CD14-positive monocyte (primary cell): Measurements from ENCODE around the gene RNF130. TPM values are rescaled to one million over a fixed set of nuclear protein-coding genes. Genes with fewer than 3 reads are reported as not detected.
A peak's percentile ranks its signal among the peaks of the same experiment; 100 is the strongest.

ENCODE experiments used
- DNase-seq, 3 donors: peaks; one replicate each; pipeline ENCODE4 v3.0.0-alpha.2; 2011 to 2022
- H2AFZ ChIP-seq: 2 replicates; pipeline ENCODE4 v1.6.0; 2012; ENCODE audit warnings: mild to moderate bottlenecking, low read depth, low read length, inconsistent platforms; ENCODE audit not compliant: insufficient read depth, poor library complexity, severe bottlenecking
- H3K27ac ChIP-seq, 2 donors: 1 replicate in 1 of 2; 2 replicates in 1 of 2; pipeline ENCODE4 v1.5.1; 2012 to 2013; ENCODE audit warnings: low read length in 2 of 2, control low read depth in 1 of 2, inconsistent platforms in 1 of 2, low read depth in 1 of 2, mild to moderate bottlenecking in 1 of 2
- H3K27me3 ChIP-seq, 2 donors: one replicate each; pipeline versions ENCODE4 v1.6.0 to v1.6.1; 2011 to 2013; ENCODE audit warnings: low read length in 2 of 2; ENCODE audit not compliant: control insufficient read depth in 2 of 2, insufficient read depth in 2 of 2
- H3K36me3 ChIP-seq, 2 donors: replicated peaks in 1 of 2; 1 replicate in 1 of 2; 2 replicates in 1 of 2; pipeline versions ENCODE4 v1.5.1 to v1.6.1; 2012 to 2013; ENCODE audit warnings: low read length in 2 of 2, control low read depth in 1 of 2, inconsistent platforms in 1 of 2, mild to moderate bottlenecking in 1 of 2; ENCODE audit not compliant: insufficient read depth in 2 of 2, control insufficient read depth in 1 of 2
- H3K4me1 ChIP-seq, 2 donors: 1 replicate in 1 of 2; 2 replicates in 1 of 2; pipeline versions ENCODE4 v1.5.1 to v1.6.1; 2012 to 2013; ENCODE audit warnings: low read length in 2 of 2, control low read depth in 1 of 2, inconsistent platforms in 1 of 2, mild to moderate bottlenecking in 1 of 2, moderate library complexity in 1 of 2; ENCODE audit not compliant: insufficient read depth in 2 of 2, control insufficient read depth in 1 of 2
- H3K4me2 ChIP-seq: replicated peaks from 2 replicates; pipeline ENCODE3; 2012; ENCODE audit warnings: low read length, moderate library complexity, mild to moderate bottlenecking; ENCODE audit not compliant: poor library complexity, severe bottlenecking; ENCODE audit errors: extremely low read depth
- H3K4me3 ChIP-seq, 3 experiments: fragments of 200-600 bp in 1 of 3; sonication (generic) in 1 of 3; replicated peaks in 1 of 3; 1 replicate in 2 of 3; 2 replicates in 1 of 3; pipeline ENCODE4 v1.5.1; 2011 to 2013; ENCODE audit warnings: low read length in 3 of 3, mild to moderate bottlenecking in 3 of 3, control low read depth in 2 of 3, low read depth in 2 of 3, inconsistent platforms in 1 of 3, moderate library complexity in 1 of 3
- H3K79me2 ChIP-seq: 2 replicates; pipeline ENCODE4 v1.6.0; 2012; ENCODE audit warnings: mild to moderate bottlenecking, control low read depth, inconsistent platforms, low read length, moderate library complexity; ENCODE audit not compliant: insufficient read depth
- H3K9ac ChIP-seq: 2 replicates; pipeline ENCODE4 v1.6.0; 2017; ENCODE audit warnings: low read length, mild to moderate bottlenecking; ENCODE audit not compliant: insufficient read depth, poor library complexity, severe bottlenecking
- H3K9me3 ChIP-seq, 2 donors: replicated peaks in 1 of 2; 1 replicate in 1 of 2; 2 replicates in 1 of 2; pipeline versions ENCODE4 v1.5.1 to v1.6.1; 2012 to 2013; ENCODE audit warnings: low read length in 2 of 2, control low read depth in 1 of 2; ENCODE audit not compliant: control insufficient read depth in 1 of 2, insufficient read depth in 1 of 2
- H4K20me1 ChIP-seq: 2 replicates; pipeline ENCODE4 v1.6.0; 2012; ENCODE audit warnings: mild to moderate bottlenecking, low read length, control low read depth, moderate library complexity; ENCODE audit not compliant: insufficient read depth
- H3K27ac Mint-ChIP-seq, 7 donors: one replicate each; pipeline ENCODE4 v1.8.0; 2020; ENCODE audit warnings: mild to moderate bottlenecking in 7 of 7, mixed read lengths in 7 of 7, moderate library complexity in 6 of 7, inconsistent platforms in 2 of 7
- H3K27me3 Mint-ChIP-seq, 3 donors: one replicate each; pipeline ENCODE4 v1.8.0; 2021 to 2022; ENCODE audit warnings: low read depth in 3 of 3, mild to moderate bottlenecking in 3 of 3, mixed read lengths in 3 of 3, moderate library complexity in 3 of 3, inconsistent platforms in 1 of 3
- H3K36me3 Mint-ChIP-seq, 2 donors: one replicate each; pipeline ENCODE4 v1.8.0; 2020; ENCODE audit warnings: mixed read lengths in 2 of 2, inconsistent platforms in 1 of 2, mild to moderate bottlenecking in 1 of 2
- H3K4me1 Mint-ChIP-seq: one replicate; pipeline ENCODE4 v1.8.0; 2020; ENCODE audit warnings: mild to moderate bottlenecking, mixed read lengths
- H3K4me3 Mint-ChIP-seq, 2 donors: one replicate each; pipeline ENCODE4 v1.8.0; 2020; ENCODE audit warnings: mild to moderate bottlenecking in 2 of 2, mixed read lengths in 2 of 2, moderate library complexity in 1 of 2
- H3K9me3 Mint-ChIP-seq, 7 donors: one replicate each; pipeline ENCODE4 v1.8.0; 2020 to 2022; ENCODE audit warnings: mixed read lengths in 7 of 7, mild to moderate bottlenecking in 6 of 7, moderate library complexity in 6 of 7, inconsistent platforms in 2 of 7
- WGBS: methylation state at CpG from one replicate; pipeline ENCODE4 v1.1.5; 2013; ENCODE audit warnings: missing lambda C conversion rate; ENCODE audit not compliant: insufficient coverage; 5-methylcytosine and 5-hydroxymethylcytosine counted together
- intact Hi-C, 2 donors: fragments of 100-400 bp; cut with micrococcal nuclease; formaldehyde crosslinking; loops; one replicate each; pipeline versions ENCODE4 v1.15.0 to v1.15.1; 2023
- polyA plus RNA-seq, 3 donors: library from polyadenylated mRNA; depleted of rRNA in 1 of 3; unstranded in 2 of 3; stranded (reverse) in 1 of 3; fragments of 300-500 nt in 2 of 3; fragments of >200 nt in 1 of 3; fragmentation: Illumina TruSeq in 2 of 3; gene quantifications; 1 replicate in 2 of 3; 2 replicates in 1 of 3; pipeline ENCODE4 v1.2.3, GENCODE V29; 2012 to 2021
- TF ChIP-seq, protein P1 (sequence below): fragments of 200-600 bp; IDR thresholded peaks from one replicate; pipeline ENCODE4 v1.8.0; 2022; ENCODE audit warnings: antibody characterized with exemption, mild to moderate bottlenecking

RNF130 gene
- polyA plus RNA-seq, 3 donors = 294 to 439 (median 376) TPM

DNA sequence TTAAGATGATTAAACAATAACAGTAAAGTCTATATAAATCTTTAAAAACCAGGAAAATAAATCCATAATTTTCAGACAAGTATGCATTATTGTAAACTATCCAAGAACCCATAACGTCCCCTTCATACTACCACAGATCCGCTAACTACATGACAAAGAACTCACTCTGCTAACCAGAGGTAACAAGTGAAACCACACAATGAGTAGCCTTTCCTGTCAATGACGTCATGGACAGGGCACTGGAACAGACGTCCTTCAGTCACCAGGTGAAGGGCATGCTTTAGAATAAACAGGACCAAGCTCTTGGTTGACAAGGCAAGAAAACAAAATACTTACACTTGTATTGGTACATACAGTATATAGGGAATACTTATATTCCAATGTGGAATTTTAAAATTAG lies 45.2 kb downstream of the RNF130 start:
- TF ChIP-seq, protein P1, sequence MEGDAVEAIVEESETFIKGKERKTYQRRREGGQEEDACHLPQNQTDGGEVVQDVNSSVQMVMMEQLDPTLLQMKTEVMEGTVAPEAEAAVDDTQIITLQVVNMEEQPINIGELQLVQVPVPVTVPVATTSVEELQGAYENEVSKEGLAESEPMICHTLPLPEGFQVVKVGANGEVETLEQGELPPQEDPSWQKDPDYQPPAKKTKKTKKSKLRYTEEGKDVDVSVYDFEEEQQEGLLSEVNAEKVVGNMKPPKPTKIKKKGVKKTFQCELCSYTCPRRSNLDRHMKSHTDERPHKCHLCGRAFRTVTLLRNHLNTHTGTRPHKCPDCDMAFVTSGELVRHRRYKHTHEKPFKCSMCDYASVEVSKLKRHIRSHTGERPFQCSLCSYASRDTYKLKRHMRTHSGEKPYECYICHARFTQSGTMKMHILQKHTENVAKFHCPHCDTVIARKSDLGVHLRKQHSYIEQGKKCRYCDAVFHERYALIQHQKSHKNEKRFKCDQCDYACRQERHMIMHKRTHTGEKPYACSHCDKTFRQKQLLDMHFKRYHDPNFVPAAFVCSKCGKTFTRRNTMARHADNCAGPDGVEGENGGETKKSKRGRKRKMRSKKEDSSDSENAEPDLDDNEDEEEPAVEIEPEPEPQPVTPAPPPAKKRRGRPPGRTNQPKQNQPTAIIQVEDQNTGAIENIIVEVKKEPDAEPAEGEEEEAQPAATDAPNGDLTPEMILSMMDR = no peak
- H3K27ac Mint-ChIP-seq = peak overlapping the region in 6 of 7 donors; percentile 59 to 83 (median 72)
- peaks cover 36 to 54% of the 10 kb centered on the region in 2 donors for H3K36me3 Mint-ChIP-seq
- no peaks in the 10 kb centered on the region for H3K9me3 ChIP-seq
- H3K9ac ChIP-seq = no peak overlapping the region
- H3K4me2 ChIP-seq = no peak overlapping the region
- WGBS = 33% methylated on average over 4 of the region's 4 CpGs
- peaks cover 22 to 37% of the 10 kb centered on the region in 2 donors for H3K4me1 ChIP-seq
- DNase-seq = peak; percentile 41 to 80 (median 61)
- H3K27me3 Mint-ChIP-seq = peaks cover 0 to 2% (median 0%) of the 10 kb centered on the region in 3 donors
- no peak overlapping the region for H2AFZ ChIP-seq
- peaks cover 37% of the 10 kb centered on the region for H3K4me1 Mint-ChIP-seq
- intact Hi-C loops = no loop called here
- peaks cover 100% of the 10 kb centered on the region for H4K20me1 ChIP-seq
- H3K4me3 ChIP-seq = no peak overlapping the region
- peaks cover 20 to 68% of the 10 kb centered on the region in 2 donors for H3K36me3 ChIP-seq
- H3K9me3 Mint-ChIP-seq = peaks cover 0 to 3% (median 0%) of the 10 kb centered on the region in 7 donors
- peaks cover 99% of the 10 kb centered on the region for H3K79me2 ChIP-seq
- H3K4me3 Mint-ChIP-seq = no peak overlapping the region
- H3K27ac ChIP-seq = peak overlapping the region in 1 of 2 donors; percentile 81
- H3K27me3 ChIP-seq = no peaks in the 10 kb centered on the region

DNA sequence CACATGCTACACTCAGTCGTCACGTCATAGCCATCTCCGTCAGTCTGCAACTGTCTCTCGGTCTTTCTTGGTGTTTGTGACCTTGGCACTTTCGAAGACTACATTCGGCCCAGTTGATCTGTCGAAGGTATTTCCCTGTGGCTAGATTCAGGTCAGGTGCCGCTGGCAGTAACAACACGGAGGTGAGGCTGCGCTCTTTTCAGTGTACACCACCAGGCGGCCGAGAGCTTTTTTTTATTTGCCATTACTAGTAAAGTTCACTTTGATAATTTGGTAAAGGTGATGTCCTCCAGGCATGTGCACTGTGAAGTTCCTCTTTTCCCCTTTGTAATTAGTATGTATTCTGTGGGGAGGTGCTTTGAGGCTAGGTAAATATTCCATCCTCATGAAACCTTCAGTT lies 49.7 kb downstream of the RNF130 start:
- intact Hi-C loops = loop anchor here in 1 of 2 donors (5.0 kb wide), 1 partner anchor 50 kb away; the partner anchor contains the start of gene RNF130
- peaks cover 22 to 33% of the 10 kb centered on the region in 2 donors for H3K4me1 ChIP-seq
- Mint-ChIP-seq H3K4me3 (no peak overlapping the region), H3K36me3 (peaks cover 49 to 66% of the 10 kb centered on the region in 2 donors), H3K27ac (peak overlapping the region in 2 of 7 donors; percentile 0 to 68), H3K27me3 (peaks cover 0 to 3% (median 0%) of the 10 kb centered on the region in 3 donors), H3K9me3 (peaks cover 0 to 7% (median 3%) of the 10 kb centered on the region in 7 donors), H3K4me1 (peaks cover 31% of the 10 kb centered on the region)
- peak overlapping the region in 1 of 2 donors; percentile 16 for H3K27ac ChIP-seq
- TF ChIP-seq, protein P1 = no peak
- H3K27me3 ChIP-seq = no peaks in the 10 kb centered on the region
- no peaks in the 10 kb centered on the region for H3K9me3 ChIP-seq
- WGBS = 99% methylated on average over 8 of the region's 12 CpGs
- H2AFZ ChIP-seq = no peak overlapping the region
- peaks cover 99% of the 10 kb centered on the region for H3K79me2 ChIP-seq
- H3K4me2 ChIP-seq = no peak overlapping the region
- H3K36me3 ChIP-seq = peaks cover 23 to 72% of the 10 kb centered on the region in 2 donors
- peaks cover 100% of the 10 kb centered on the region for H4K20me1 ChIP-seq
- H3K9ac ChIP-seq = no peak overlapping the region
- no peak overlapping the region for H3K4me3 ChIP-seq
- DNase-seq = no peak
